GM12801 (cell line): ENCODE measurements around the gene TMEM61.

Experiments used
- TF ChIP-seq, protein P1 (sequence below): IDR thresholded peaks from one replicate; pipeline ENCODE4 v1.5.1; 2011; ENCODE audit warnings: control low read depth; ENCODE audit not compliant: insufficient read length; ENCODE audit errors: extremely low read depth

Gene TMEM61

GRCh38 chr1:54944610-54945392 lies 35.6 kb upstream of the TMEM61 start:
- TF ChIP-seq, protein P1, sequence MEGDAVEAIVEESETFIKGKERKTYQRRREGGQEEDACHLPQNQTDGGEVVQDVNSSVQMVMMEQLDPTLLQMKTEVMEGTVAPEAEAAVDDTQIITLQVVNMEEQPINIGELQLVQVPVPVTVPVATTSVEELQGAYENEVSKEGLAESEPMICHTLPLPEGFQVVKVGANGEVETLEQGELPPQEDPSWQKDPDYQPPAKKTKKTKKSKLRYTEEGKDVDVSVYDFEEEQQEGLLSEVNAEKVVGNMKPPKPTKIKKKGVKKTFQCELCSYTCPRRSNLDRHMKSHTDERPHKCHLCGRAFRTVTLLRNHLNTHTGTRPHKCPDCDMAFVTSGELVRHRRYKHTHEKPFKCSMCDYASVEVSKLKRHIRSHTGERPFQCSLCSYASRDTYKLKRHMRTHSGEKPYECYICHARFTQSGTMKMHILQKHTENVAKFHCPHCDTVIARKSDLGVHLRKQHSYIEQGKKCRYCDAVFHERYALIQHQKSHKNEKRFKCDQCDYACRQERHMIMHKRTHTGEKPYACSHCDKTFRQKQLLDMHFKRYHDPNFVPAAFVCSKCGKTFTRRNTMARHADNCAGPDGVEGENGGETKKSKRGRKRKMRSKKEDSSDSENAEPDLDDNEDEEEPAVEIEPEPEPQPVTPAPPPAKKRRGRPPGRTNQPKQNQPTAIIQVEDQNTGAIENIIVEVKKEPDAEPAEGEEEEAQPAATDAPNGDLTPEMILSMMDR = no peak

GRCh38 chr1:54945393-54945936 lies 35.0 kb upstream of the TMEM61 start:
- TF ChIP-seq, protein P1 = no peak

GRCh38 chr1:54947540-54947939 lies 32.9 kb upstream of the TMEM61 start:
- TF ChIP-seq, protein P1 = no peak

GRCh38 chr1:54949053-54949452 lies 31.4 kb upstream of the TMEM61 start:
- TF ChIP-seq, protein P1 = no peak

DNA sequence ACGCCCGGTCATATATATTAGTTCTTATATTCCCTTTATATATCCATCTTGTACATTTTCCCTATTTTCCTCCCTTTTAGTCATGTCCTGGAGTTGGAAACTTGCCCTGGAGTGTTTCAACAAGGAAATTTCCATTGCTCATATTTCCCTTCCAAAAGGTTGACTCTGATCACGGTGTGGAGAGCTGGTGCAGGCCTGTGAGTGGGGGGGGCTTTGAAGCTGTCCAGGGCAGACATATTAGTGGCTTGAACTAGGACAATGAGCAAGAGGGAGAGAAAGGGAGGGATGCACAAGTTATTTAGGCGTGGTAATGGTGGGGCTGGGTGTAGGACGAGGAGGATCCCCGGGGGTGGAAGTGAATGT lies 30.4 kb upstream of the TMEM61 start:
- TF ChIP-seq, protein P1 = no peak

DNA sequence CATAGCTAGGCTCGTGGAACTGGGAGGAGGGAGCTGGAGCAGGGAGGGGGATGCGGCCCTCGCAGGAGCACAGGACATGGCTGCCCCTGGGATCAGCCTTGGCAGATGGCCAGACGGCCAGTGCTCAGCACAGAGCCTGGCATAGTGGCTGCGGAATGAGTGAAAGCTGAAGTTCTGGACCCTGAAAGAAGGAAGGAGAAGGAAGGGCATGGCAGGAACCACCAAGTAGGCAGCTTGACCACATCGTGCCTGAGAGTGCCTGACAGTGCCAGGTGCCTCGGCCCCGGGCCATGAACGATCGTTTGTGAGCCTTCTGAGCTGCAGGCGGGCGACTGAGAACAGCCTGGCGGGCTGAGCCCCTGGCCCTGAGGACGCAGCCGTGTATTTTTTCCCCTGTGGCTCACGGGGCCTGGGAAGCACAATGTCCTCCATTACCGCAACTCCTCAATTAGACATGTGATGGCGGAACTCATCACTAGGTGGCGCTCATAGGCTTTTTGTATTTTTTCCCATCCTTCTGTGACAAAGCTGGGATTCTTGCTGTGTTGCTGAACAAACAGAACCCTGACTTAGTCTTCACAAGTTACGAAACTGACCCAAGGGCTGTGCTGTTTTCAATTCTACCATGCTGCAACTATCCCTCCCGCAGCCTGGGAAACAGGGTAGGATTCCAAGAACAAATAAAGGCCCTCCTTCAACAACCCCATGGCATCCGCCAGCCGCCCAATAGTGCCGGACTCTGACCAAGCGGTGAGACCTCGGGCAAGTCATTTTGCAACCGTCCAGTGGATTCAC lies 29.9 kb upstream of the TMEM61 start:
- TF ChIP-seq, protein P1 = no peak

DNA sequence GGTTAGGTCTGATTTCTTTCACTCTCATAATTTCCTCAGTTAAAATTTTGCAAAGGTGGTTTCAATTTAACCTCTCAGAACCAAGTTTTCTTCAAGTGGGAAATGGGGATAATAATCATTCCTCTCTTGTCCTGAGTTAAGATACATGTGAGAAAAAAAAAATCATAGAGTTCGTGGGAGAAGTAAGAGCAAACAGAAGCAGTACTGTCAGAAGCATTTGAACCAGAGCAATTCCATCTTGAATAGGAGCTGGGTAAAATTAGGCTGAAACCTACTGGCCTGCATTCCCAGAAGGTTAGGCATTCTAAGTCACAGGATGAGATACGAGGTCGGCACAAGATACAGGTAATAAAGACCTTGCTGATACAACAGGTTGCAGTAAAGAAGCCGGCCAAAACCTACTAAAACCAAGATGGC lies 28.6 kb upstream of the TMEM61 start:
- TF ChIP-seq, protein P1 = no peak
